CD4-positive, alpha-beta T cell treated with Interleukin-17A for 1 hour (primary cell): ENCODE data around the gene TIMP2.
"Not testable (repeated sequence)": the region's sequence is repeated elsewhere in the genome, so short reads cannot be mapped to it uniquely, and the experiment has no call there.

Experiments
- DNase-seq: peaks from one replicate; pipeline ENCODE4 v3.0.0-alpha.2; 2020

The TIMP2 gene

DNA sequence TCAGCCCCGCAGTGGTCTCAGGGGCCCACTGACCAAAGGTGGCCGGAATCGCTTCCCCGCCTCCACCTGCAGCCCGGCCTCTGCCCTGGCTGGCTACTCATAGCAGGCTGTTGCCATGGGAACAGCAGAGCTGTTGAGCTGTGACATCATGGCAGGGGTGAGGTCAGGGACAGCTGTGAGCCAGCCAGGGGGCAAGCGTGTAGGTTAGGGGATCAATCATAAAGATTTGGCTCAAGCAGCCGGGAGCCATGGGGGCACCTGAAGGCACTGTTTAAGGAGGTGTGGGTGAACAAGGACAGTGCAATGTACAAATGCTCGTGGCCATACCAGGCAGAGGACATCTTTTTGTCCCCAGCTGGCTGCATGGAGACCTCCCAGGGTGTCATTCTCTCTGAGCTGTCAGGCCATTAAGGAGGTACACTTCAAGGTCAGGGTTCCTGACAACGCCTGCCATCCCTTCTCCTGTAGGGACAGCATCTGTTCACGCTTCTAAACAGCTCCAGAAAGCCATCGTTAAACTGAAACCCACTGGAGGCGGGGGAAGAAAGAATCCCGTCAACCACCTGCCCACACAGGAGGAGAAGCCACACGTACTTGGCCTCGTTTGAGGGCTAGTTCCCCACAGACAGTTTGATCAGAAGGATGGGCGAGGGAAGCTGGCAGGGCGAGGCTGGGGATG is 21.9 kb downstream of the TIMP2 start, which contains the start of gene CEP295NL:
CEP295NL (minus strand) TSS at position 101 of the 679 bp plus-strand sequence. CDS start 1,373 bp downstream, outside the sequence.
- DNase-seq: no peak

DNA sequence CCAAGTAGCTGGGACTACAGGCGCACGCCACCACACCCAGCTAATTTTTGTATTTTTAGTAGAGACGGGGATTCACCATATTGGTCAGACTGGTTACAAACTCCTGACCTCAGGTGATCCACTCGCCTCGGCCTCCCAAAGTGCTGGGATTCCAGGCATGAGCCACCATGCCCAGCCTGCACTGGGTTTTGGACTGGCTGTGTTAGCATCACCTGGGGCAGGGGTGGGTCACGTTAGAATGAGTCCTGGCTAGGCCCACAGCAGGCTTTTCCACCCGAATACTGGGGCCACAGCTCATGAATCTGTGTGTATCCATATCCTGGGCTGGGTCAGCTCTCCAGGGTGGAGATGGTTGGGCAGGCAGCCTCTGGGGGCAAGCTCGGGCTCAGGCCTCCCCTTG is 23.0 kb downstream of the TIMP2 start:
- not testable (repeated sequence) for DNase-seq

DNA sequence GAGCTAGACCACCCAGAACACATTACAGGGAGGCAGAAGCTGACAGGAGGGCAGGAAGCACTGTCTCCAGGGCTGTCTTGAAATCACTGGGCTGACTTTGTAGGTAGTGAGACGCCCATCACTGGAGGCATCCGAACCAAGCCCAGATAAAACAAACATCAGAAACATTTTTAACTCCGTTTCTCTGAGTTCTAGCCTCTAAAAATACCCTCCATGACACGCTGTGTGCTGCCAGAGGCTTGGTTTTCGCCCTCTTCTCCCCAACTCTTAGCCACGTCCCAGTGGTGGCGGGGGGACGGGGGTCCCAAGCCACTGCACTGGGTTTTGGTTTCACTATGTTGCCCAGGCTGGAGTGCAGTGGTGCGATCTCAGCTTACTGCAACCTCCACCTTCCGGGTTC is 23.4 kb downstream of the TIMP2 start:
- no peak for DNase-seq

DNA sequence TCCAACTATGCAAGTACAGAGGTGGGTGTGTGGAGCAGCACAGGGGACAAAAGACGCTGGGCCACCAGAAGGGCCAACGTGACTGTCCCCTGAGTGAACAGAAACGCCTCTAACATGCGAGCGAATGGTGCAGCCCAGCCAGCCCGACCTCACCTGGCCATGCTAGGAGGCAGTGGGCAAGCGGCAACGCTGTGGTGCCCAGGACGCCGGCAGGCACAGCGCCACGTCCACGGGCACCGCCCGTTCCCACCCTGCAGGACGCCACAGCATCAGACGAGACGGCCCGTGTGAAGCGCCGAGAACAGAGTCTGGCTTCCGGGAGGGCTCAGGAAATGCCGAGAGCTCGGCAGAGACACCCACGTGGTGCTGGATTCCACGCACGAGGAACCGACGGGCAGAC is 24.4 kb downstream of the TIMP2 start:
- DNase-seq: no peak

DNA sequence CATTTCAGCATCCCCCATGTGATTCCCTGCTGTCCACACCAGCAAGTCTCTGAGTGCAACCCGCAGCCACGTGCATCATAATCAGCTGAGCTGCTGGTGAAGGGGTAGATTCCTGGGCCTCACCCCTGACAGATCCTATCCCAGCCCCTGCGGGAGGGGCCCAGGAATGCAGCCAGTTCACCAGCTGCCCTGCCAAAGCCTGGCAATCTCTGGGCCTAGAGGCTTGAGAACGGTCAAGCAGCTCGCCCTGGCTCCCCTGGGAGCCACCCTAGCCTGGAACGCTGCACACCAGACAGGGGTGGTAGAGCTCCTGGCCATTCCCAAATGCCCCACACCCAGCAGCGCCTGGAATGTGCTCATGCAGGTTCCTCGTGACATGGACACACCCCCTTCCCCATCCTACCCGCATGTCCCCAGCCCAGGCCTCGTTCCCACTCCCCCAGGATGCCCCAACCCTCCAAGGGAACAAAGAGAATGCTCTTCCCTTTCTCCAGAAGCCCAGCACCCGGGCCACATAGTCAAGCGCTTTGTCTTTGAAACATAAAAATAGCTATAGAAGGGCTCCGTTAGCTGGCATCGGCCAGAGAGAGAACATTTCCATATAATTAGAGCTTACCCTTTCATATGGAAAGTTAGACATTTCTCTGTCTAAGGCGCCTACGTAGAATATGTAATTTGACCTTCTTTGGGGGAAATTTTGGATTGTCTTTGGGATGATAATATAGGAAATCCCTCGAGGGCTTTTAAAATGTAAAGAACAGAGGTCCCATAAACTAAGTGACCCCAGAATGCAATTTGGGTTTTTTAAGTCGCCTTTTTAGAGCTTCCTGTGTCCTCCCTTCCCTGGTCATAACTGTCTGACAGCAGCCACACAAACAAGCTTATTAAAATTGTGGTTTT is 25.6 kb downstream of the TIMP2 start:
- DNase-seq: no peak

DNA sequence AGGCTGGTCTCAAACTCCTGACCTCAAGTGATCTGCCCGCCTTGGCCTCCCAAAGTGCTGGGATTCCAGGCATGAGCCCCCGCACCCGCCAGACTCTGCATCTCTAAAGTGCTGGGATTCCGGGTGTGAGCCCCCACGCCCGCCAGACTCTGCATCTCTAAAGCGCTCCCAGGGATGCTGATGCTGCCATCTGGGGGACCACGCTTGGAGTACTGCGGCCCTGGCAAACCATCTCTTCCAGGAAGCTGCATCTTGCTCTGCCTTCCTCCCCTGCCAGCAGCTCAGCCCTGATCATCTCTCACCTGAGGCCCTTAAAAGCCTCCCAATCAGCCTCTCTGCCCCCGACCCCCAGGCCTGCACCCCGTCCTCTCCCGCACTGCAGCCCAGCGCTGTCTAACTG is 26.2 kb downstream of the TIMP2 start:
- no peak for DNase-seq

DNA sequence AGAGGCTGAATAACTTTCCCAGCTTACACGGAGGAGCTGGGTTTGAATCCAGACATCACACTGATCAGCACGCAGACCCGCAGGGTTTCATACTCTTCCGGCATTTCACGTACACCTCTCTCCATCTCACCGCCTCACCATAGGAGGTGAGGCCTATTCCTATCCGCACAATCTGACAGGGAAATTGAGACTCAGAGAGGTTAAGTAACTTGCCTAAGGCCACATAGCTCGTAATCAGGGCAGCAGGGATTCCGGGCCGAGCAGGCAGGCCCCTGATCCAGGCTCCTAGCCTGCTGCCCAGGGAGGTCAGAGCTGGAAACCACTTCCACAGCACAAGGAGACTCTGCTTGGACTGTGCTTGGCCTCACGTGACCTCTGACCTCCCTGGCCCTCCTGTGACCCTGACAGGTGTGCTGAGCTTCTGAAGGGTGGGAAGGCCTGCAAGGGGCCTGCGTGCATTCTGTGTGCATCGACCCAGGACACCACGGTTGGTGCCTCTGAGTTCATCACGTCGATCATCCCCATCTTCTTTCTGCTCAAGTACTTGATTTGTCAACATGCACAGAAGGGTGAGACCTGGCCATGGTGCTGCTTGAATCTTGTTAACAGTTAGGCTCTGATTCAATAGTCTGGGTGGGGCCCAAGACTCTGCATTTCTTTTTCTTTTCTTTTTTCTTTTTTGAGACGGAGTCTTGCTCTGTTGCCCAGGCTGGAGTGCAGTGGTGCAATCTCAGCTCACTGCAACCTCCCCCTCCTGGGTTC is 26.9 kb downstream of the TIMP2 start:
- no peak for DNase-seq

DNA sequence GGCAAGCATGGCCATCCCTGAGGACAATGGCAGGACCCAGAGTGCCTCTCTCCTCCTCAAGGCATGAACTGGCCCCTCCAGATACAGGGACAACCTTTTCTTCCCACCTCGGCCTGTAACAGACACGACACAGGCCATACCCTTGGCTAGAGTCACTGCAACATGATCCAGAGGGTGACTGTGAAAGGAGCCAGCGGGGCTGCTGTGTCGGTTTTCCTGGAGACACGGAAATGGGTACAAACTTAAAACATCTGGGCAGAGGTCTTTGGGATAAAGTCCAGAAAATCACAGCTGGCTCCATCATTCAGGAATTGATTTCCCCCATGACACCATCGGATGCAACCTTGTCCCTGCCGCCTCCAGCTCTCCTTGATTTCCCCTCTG is 27.5 kb downstream of the TIMP2 start:
- DNase-seq: no peak

DNA sequence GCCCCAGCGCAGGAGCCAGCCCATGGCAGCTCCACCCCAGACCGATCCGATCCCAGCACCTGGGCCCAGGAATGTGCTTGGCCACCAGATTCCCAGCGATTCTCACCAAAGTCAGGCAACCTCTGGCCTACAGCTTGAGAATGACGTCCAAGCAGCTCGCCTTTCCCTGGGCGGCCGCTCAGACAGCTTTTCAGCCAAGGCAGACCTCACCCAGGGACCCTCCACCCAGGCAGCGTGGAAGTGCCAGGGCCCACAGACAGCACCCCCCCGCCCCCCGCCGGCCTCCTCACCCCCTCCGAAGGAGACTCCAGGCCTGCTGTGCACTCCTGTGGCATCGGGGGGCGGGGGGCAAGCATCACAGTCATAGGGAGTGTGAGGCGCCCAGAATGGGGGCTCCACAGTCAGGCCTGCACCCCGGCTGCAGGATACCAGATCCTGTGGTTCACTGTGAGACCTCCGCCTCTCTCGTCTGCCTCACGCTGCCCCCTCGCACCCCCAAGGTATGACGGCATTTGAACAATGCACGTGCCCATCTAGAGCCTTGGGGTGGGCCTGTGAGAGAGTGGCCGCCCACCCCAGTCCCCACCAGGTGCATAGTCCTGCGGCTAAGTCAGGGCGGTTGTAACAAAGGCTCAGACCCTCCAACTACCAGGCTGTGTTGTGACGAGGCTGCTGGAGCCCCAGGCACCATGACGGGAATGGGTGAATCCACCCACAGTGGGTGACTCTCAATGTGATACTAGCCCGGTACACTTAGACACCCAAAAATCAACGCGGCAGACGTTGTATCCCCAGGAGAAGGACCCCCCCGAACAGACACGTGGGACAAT is 28.1 kb downstream of the TIMP2 start:
- no peak for DNase-seq

DNA sequence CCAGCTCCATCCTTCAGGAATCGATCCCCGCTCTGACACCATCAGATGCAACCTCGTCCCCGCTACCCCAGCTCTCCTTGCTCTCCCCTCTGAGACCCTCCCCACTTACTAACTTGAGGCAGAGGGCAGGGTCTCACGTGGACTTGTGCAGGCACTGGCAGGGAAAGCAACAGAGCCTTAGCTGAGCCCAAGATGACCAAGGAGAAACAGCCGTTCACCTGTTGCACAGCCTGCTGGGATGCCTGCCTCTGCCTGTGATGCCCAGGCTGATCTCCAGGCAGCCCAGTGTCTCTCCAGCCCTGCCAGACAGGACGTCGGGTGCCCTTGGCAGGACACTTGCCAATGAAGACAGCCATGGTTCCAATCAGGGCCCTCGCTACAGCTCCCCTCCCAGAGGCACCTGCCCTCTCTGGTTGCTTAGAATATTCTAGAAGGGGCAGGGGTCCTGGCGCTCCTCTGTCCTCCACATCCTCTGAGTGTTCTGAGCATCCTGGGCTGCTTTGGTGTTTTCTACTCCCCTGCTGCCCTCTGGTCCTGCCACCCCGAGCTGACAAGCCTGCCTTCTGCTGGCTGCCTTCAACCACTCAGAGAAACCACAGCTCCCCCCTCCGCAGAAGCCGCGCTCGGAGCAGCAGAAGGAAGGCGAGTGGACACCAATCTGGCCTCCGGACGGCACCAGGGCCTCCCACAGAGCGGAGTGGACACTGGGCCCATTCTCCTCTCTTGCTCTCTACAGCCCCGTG is 28.9 kb downstream of the TIMP2 start:
- DNase-seq: no peak

DNA sequence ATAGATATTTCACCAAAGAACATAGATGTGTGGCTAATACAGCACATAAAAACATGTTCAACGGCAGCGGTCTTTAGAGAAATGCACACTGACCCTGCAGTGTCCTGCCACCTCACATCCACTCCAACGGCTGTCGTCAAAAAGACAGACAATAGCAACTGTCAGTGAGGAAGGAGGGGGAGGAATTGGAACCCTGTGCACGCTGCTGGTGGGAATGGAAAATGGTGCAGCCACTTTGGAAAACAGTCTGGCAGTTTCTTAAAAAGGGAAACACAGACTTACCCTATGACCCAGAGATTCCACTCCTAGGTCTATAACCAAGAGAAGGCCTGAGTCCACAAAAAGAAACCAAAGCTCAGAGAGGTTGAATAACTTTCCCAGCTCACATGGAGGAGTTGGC is 29.9 kb downstream of the TIMP2 start:
- no peak for DNase-seq

DNA sequence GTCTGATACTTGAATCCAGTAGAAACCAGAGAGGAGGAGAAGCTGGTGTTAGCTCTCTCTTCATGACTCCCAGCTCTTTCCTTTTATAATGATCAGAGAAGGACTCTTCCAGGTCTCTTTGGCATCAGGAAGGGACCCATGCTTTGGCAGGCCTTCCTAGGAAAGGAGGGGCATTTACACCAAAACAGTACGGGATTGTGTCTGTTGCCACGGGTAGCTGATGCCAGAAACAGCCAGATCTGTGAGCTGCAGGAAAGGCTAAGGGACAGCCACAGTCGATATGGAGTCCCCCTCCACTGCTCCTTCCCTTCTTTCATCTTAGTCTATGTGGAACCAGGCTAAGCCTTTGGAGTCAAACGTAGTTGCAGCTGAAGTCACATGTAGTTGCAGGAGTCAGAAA is 31.5 kb downstream of the TIMP2 start:
- no peak for DNase-seq

DNA sequence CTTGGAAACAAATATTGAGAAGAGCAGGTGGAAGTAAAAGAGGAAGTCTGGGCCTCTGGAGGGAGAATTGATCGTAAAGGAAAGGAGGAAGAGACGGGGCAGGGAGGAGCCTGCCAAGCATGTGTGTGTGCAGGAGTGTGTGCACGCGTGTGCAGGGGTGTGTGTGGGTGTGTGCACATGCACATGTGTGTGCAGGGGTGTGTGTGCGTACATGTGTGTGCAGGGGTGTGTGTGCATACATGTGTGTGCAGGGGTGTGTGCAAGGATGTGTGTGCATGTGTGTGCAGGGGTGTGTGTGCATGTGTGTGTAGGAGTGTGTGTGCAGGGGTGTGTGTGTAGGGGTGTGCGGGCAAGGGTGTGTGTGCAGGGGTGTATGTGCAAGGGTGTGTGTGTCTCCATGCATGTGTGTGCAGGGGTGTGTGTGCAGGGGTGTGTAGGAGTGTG is 32.2 kb downstream of the TIMP2 start:
- no peak for DNase-seq

DNA sequence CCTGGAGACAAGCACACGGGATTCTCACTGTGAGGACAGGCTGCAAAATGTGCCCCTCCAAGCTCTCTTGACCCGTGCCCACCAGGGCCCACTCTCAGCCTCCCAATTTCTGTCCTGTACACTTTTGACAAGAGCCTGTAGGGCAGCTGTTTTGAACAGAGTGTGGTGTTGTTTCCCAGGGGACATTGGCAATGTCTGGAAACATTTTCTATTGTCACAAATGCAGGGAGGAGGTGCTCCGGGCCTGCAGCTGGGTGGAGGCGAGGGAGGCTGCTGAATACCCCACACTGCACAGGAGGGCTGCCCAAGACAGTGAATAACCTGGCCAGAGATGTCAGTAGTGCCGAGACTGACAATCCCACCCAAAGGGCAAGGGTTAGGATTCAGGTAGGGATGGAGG is 32.7 kb downstream of the TIMP2 start:
- DNase-seq: no peak

DNA sequence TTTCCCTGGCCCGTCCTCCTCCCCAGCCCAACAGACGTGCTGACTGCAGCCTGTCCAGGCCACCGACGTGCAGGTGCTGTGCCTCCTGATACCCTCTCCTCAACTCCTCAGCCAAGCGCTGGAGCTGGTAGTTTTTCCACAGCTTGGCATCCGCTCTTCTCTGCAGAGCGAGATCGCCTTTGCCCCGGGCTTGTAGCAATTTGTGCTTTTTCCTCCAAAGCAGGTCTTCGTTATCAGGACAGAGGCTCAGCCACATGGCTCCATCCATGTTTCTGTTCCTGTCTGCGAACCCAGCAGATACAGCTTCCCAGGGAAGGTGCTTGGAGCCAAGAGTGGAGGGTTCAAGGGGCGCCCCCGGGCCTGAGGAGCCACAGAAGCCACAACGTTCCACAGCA is 33.1 kb downstream of the TIMP2 start:
- DNase-seq: no peak

DNA sequence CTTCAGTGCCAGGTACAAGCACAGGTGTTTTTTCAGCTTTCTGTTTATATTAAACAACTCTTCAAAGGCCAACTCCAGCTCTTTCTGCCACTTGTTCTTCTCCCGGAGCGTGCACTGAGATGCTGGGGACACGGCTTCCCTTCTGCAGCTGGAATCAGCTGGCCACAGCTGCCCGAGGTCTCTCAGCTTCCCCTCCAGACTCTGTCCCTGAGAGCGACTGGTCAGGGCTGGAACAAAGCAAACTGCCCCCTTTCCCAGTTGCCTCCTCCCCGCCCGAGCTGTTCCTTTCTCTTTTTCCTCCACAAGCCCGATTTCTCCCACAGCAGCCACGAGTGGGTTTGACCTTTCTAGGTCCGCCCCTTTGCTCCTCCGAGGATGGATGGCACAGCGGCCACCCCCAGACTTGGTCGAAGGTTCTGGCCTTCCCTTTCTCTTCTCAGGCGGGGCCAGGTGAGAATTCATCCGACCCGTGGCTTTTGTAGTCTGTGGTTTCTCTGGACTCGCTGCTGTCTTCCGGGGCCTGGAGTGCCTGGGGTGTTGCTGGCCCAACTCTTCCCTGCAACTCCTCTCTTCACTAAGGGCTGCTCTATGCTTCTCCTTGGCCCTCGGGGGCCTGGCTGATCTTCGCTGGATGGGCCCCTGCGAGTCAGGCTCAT is 33.7 kb downstream of the TIMP2 start:
- no peak for DNase-seq

DNA sequence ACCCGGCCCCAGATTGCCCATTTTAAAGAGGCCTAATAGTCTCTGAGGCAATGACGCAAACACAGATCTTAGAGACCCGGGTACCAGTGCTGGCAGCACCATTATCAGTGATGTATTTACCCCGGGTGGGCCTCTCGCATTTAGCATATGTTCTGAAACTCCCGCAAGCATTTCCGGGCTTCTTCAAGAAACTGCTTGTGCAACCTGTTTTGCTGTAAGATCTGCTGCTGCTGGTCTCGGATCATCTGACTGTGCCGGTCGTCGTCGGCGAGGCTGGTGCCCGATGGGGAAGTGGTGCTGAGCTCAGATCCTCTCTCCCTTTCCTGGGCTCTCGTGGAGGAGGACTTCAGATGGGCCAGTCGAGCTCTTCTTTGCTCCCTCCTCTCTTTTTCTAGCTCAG is 34.7 kb downstream of the TIMP2 start:
- DNase-seq: peak; percentile 61

DNA sequence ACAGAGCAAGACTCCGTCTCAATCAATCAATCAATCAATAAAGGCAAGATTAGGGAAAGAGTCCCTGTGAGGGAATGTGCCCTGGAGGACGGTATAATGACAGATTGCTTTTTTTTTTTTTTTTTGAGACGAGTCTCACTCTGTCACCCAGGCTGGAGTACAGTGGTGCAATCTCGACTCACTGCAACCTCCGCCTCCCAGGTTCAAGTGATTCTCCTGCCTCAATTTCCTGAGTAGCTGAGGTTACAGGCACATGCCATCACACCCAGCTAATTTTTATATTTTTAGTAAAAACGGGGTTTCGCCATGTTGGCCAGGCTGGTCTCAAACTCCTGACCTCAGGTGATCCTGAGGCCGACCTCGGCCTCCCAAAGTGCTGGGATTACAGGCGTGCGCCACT is 35.1 kb downstream of the TIMP2 start:
- DNase-seq: not testable (repeated sequence)

DNA sequence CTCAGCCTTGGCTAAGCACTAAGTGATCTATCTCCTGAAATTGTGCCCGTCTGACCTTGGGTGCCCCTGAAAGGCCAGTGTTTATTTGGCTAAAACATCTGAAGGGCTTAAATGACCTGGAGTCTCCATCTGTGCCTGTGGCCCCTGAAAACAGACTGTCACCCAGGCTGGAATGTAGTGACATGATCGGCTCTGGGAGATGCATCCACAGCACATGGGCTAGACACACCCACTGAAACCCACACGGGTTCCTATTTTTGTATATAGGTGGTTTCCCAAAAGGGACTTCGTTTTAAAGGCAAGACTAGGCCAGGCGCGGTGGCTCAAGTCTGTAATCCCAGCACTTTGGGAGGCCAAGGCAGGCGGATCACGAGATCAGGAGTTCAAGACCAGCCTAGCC is 35.7 kb downstream of the TIMP2 start:
- peak; percentile 36 for DNase-seq

DNA sequence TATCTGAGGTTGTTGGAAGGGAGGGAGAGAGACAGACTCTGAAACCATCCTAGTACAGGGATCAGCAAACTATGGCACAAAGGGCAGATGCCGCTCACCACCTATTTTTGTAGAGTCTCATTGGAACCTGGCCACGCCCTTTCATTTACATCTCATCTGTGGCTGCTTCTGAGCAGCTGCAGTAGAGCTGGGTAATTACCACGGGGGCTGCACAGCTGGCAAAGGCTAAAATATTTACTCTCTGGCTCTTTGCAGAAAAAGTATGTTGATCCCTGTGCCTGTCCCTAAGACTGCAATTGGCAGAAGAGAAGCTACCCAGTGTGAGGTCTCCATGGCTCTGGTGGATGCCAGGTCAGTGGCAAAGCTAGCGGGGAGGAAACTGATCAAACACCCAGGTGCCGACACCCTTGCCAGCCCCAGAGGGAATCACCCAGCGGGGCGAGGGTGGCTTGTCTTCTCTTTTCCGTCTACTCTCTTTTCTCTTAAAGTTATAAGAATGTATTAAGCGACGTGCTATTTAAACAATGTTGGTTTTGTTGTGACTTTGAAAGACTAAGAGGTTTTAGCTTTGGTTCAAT is 36.2 kb downstream of the TIMP2 start:
- DNase-seq: no peak

DNA sequence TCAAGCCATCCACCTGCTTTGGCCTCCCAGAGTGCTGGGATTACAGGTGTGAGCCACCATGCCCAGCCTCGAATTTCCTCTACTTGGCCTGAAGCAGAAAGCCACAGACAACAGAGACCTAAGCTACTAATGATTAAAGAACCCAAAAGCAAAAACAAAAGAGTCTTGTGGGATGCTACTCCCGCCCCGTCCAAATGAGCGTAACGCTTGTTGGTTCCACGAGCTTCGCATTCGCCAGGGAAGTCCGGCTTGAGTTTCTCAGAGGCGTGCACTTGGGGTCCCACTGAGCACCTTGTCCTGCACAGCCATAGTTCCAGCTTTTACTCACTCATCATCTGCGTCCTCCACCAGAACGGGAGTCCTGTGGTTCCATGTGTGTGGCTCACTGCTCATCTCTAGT is 38.2 kb downstream of the TIMP2 start:
- no peak for DNase-seq
